Measurements from ENCODE around the gene ANKAR. TPM values are rescaled to one million over a fixed set of nuclear protein-coding genes. Genes with fewer than 3 reads are reported as not detected.
A peak's percentile ranks its signal among the peaks of the same experiment; 100 is the strongest.
"Not testable (repeated sequence)": the region's sequence is repeated elsewhere in the genome, so short reads cannot be mapped to it uniquely, and the experiment has no call there.

ANKAR gene
- total RNA-seq, 2 experiments from 2014 or later = 3.4 to 4.2 TPM

DNA sequence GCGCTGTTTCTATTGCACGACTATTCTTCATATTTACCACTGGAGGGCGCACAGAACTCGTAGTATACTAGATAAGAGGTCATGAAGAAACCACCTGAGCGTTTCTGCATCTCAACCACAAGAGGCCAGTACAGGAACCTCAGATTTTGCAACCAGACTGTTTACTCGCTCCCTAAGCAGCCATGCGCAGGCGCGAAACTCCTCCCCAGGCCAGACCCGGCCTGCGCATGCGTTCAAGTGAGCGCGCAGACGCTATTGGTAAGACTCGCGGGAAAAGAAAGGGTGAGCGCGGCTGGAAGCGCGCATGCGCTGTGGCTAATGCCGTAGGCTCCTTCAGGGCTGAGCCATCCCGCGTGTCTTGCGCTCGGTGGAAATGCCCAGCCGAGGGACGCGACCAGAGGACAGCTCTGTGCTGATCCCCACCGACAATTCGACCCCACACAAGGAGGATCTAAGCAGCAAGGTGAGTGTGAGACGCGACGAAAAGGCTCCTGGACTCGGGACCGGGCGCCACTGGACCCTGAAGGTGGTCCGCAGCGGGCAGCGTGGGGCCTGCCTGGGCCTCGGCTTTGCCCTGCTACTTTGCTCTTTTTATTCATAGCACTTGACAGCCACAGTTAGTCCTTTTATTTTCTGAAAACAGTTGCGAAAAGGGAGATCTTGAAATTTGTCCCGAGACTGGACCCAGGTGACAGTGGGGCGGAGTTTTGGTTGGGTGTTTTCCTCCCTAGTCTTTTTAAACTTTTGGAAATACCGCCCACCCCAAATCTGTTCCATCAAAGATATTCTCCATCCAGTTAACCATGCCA, 13.1 kb upstream of the ANKAR start, which contains the start of gene ASNSD1:
Gene ASNSD1, plus strand, starts transcription at position 312 of the 809 bp plus-strand sequence. CDS start 4,674 bp downstream, outside the sequence.
- DNase-seq = peak; percentile 98
- Mint-ChIP-seq H3K4me1 (ENCODE audit: low read depth) (peaks cover 51% of the 10 kb centered on the region), H3K4me3 (no peak within 1 kb of the TSS), H3K36me3 (peaks cover 9% of the 10 kb centered on the region), H3K27me3 (no peaks in the 10 kb centered on the region), H3K27ac (no peak within 1 kb of the TSS), H3K9me3 (no peaks in the 10 kb centered on the region)
- ChIA-PET CTCF (interaction anchor here (0.6 to 9.2 kb wide), 38 partner anchors 9 to 600 kb away, joined by 3 to 111 read pairs (median 4); partner anchors contain the start of genes ANKAR, OSGEPL1 and SLC40A1), POLR2A (interaction anchor here (0.6 to 2.5 kb wide), 5 partner anchors 13 to 122 kb away, joined by 4 to 16 read pairs (median 6); partner anchors contain the start of genes ANKAR, ORMDL1, OSGEPL1 and PMS1)
- intact Hi-C loops (cut with micrococcal nuclease) = loop anchor here (1.0 to 5.0 kb wide), 13 partner anchors 13 to 1061 kb away; partner anchors contain the start of genes ANKAR, HIBCH, MFSD6 and ORMDL1

DNA sequence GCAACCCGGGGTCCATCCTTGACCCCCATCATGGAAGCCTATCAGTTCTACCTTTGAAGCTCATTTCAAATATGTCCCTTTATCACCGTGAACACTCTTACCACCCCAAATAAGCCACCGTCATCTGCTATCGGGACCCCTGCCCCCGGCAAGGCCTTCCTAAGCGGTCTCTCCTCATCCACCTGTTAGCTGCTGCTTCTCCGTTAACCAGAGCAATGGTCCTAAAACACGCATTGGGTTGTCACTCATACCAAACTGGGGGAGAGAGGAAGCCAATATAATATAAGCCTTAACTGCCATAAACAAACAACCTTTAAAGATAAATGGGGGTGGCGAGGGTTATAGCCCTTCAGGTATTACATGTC, 12.5 kb upstream of the ANKAR start:
- CTCF ChIA-PET = interaction anchor here (0.9 to 9.2 kb wide), 13 partner anchors 12 to 600 kb away, joined by 3 to 111 read pairs (median 5); partner anchors contain the start of genes ANKAR, OSGEPL1 and SLC40A1
- peaks cover 13% of the 10 kb centered on the region for H3K36me3 Mint-ChIP-seq
- H3K27me3 Mint-ChIP-seq = no peaks in the 10 kb centered on the region
- POLR2A ChIA-PET = interaction anchor here (1.4 to 2.5 kb wide), 4 partner anchors 13 to 122 kb away, joined by 6 to 16 read pairs (median 8); partner anchors contain the start of genes ANKAR, ORMDL1, OSGEPL1 and PMS1
- H3K4me1 Mint-ChIP-seq (ENCODE audit: low read depth) = peaks cover 51% of the 10 kb centered on the region
- H3K27ac Mint-ChIP-seq = no peak overlapping the region
- H3K9me3 Mint-ChIP-seq = no peaks in the 10 kb centered on the region
- DNase-seq = no peak
- intact Hi-C loops (cut with micrococcal nuclease) = loop anchor here (1.0 to 5.0 kb wide), 13 partner anchors 12 to 1060 kb away; partner anchors contain the start of genes ANKAR, HIBCH, MFSD6 and ORMDL1
- H3K4me3 Mint-ChIP-seq = no peak overlapping the region

DNA sequence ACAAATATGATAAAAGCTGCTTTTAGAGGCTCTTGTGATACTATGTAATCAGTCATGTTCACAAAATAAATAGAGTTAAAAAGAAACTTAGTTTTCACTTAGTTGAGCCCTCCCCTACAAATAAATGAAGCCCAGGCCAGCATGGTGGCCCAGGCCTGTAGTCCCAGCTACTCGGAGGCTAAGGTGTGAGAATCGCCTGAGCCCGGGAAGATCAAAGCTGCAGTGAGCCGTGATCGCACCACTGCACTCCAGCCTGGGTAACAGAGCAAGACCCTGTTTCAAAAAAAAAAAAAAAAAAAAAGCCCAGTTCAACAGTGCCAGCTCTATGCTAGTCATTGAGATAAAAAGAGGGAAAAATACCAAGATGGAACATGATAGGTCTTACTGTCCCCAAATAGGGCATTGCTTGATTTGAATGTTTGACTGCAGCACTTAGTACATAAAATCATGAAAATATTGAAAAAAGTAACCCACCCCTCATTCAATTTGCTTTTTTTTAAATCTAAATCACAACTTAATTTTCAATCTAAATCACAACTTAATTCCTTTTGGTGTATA, 11.7 kb upstream of the ANKAR start:
- DNase-seq = no peak
- H3K27me3 Mint-ChIP-seq = no peaks in the 10 kb centered on the region
- H3K4me1 Mint-ChIP-seq (ENCODE audit: low read depth) = peaks cover 47% of the 10 kb centered on the region
- peaks cover 21% of the 10 kb centered on the region for H3K36me3 Mint-ChIP-seq
- intact Hi-C loops (cut with micrococcal nuclease) = loop anchor here (5.0 kb wide), 1 partner anchor 745 kb away; the partner anchor contains the start of gene MFSD6
- ChIA-PET POLR2A (interaction anchor here (1.4 to 2.5 kb wide), 4 partner anchors 12 to 121 kb away, joined by 6 to 16 read pairs (median 8); partner anchors contain the start of genes ANKAR, ORMDL1, OSGEPL1 and PMS1), CTCF (interaction anchor here (0.9 to 9.2 kb wide), 8 partner anchors 11 to 100 kb away, joined by 3 to 111 read pairs (median 8); partner anchors contain the start of genes ANKAR, OSGEPL1 and SLC40A1)
- no peak overlapping the region for H3K27ac Mint-ChIP-seq
- no peaks in the 10 kb centered on the region for H3K9me3 Mint-ChIP-seq
- no peak overlapping the region for H3K4me3 Mint-ChIP-seq

DNA sequence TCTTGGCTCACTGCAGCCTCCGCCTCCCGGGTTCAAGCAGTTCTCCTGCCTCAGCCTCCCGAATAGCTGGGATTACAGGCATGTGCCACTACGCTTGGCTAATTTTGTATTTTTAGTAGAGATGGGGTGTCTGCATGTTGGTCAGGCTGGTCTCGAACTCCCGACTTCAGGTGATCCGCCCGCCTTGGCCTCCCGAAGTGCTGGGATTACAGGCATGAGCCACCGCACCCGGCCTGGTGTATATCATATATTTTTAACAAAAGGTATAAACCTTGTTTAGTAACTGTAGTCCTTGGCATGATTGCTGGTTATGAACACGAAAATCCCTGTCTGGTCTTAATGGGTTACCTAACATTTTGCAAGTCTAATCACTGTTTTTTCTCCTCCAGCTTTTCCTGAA, 11.2 kb upstream of the ANKAR start:
- H3K4me1 Mint-ChIP-seq (ENCODE audit: low read depth) = peaks cover 41% of the 10 kb centered on the region
- intact Hi-C loops (cut with micrococcal nuclease) = loop anchor here (5.0 kb wide), 1 partner anchor 744 kb away; the partner anchor contains the start of gene MFSD6
- H3K27me3 Mint-ChIP-seq, POLR2A ChIA-PET, DNase-seq, H3K9me3 Mint-ChIP-seq: not testable (repeated sequence)
- CTCF ChIA-PET = interaction anchor here (0.9 to 9.2 kb wide), 4 partner anchors 11 to 100 kb away, joined by 3 to 111 read pairs (median 6); partner anchors contain the start of genes ANKAR and OSGEPL1
- peaks cover 22% of the 10 kb centered on the region for H3K36me3 Mint-ChIP-seq
- peak overlapping the region; percentile 39 for H3K4me3 Mint-ChIP-seq
- H3K27ac Mint-ChIP-seq = peak overlapping the region; percentile 24

DNA sequence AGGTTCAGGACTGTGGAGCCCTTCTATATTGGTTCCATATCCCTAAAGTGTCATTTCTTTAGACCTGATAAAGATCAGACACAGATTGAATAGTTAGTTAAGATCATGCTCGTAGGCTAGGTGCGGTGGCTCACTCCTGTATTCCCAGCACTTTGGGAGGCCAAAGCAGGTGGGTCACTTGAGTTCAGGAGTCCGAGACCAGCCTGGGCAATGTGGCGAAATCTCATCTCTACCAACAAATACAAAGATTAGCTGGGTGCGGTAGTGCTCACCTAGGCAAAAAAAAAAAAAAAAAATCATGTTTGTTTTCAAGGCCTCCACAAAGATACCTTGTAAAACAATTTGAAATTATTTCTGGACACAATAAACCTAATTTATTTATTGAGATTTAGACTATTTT, 4.6 kb upstream of the ANKAR start:
- H3K27ac Mint-ChIP-seq = no peak overlapping the region

DNA sequence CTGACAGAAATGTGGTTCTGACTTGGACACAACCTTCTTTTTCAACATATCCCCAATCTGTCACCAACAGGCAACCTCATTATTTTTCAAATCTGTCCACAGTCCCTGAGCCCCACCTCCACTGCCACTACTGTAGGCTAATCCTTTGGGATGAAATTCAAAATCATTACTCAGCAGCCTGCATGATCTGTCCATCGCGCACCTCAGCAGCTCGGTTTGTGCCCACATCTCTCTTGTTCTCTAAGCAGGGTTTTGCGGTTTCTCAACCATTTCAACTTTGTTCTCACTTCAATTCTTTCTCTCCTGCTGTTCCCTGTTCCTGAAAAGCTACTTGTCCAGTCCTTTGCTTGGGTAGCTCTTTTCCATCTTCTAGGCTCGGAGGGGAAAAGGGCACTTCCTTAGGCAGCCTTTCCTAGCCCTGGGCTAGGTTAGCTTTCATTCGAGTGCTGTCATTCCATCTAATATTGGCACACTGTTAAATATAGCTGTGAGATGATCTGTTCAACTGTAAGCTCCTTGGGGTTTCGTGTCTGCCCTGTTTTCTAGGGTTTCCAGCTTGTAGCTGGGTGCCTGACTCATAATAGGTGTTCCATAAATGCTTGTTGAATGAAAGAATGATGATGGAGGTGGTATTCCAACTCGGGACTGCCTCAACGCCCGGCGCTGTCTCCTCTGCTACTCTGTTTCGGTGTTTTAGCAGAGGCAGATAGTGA, 653 bp upstream of the ANKAR start:
- Mint-ChIP-seq H3K4me3 (peak overlapping the region; percentile 92), H3K27ac (peak overlapping the region; percentile 73), H3K9me3 (peaks cover 13% of the 10 kb centered on the region), H3K27me3 (no peaks in the 10 kb centered on the region), H3K4me1 (ENCODE audit: low read depth) (peaks cover 24% of the 10 kb centered on the region), H3K36me3 (peaks cover 29% of the 10 kb centered on the region)
- ChIA-PET POLR2A (interaction anchor here (0.5 to 2.3 kb wide), 7 partner anchors 9 to 118 kb away, joined by 3 to 16 read pairs (median 5); partner anchors contain the start of genes ASNSD1, ORMDL1 and PMS1), CTCF (interaction anchor here (0.5 to 6.7 kb wide), 12 partner anchors 9 to 627 kb away, joined by 3 to 111 read pairs (median 6); partner anchors contain the start of genes ASNSD1 and OSGEPL1)
- intact Hi-C loops (cut with micrococcal nuclease) = loop anchor here (1.0 kb wide), 4 partner anchors 13 to 110 kb away; partner anchors contain the start of genes ASNSD1, ORMDL1, OSGEPL1 and PMS1
- DNase-seq = no peak

More for the DNA sequence above, 4.6 kb upstream of the ANKAR start:
- Mint-ChIP-seq H3K27me3 (no peaks in the 10 kb centered on the region), H3K4me1 (ENCODE audit: low read depth) (peaks cover 20% of the 10 kb centered on the region), H3K36me3 (peaks cover 31% of the 10 kb centered on the region), H3K9me3 (no peaks in the 10 kb centered on the region), H3K4me3 (no peak overlapping the region)
- POLR2A ChIA-PET = interaction anchor here (0.7 kb wide), 1 partner anchor 114 kb away, joined by 3 read pairs; no protein-coding TSS in a partner anchor
- CTCF ChIA-PET = interaction anchor here (1.0 kb wide), 1 partner anchor 9 kb away, joined by 3 read pairs; no protein-coding TSS in a partner anchor
- DNase-seq = no peak
- intact Hi-C loops (cut with micrococcal nuclease) = no loop called here

DNA sequence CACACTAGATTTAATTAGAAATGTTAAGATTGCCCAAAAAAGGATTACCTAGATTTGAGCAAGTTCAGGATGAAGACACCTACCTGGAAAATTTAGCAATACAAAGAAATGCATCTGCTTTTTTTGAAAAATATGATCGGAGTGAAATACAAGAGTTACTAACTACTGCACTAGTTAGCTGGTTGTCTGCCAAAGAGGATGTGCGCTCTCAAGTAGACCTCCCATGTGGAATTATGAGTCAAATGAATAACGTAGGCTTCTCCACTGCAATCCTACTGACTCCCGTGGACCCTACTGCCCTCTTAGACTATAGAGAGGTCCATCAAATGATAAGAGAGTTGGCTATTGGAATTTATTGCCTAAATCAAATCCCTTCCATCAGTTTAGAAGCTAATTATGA, 2.0 kb downstream of the ANKAR start:
- no peak for DNase-seq
- Mint-ChIP-seq H3K4me3 (no peak overlapping the region), H3K36me3 (peaks cover 30% of the 10 kb centered on the region), H3K27me3 (no peaks in the 10 kb centered on the region), H3K27ac (no peak overlapping the region), H3K4me1 (ENCODE audit: low read depth) (peaks cover 49% of the 10 kb centered on the region), H3K9me3 (peaks cover 19% of the 10 kb centered on the region)
- POLR2A ChIA-PET = interaction anchor here (0.8 to 1.0 kb wide), 2 partner anchors 16 to 86 kb away, joined by 3 to 4 read pairs; partner anchors contain the start of gene OSGEPL1
- intact Hi-C loops (cut with micrococcal nuclease) = no loop called here
- CTCF ChIA-PET = interaction anchor here (1.3 to 6.7 kb wide), 6 partner anchors 7 to 86 kb away, joined by 4 to 111 read pairs (median 18); partner anchors contain the start of genes ASNSD1 and OSGEPL1

DNA sequence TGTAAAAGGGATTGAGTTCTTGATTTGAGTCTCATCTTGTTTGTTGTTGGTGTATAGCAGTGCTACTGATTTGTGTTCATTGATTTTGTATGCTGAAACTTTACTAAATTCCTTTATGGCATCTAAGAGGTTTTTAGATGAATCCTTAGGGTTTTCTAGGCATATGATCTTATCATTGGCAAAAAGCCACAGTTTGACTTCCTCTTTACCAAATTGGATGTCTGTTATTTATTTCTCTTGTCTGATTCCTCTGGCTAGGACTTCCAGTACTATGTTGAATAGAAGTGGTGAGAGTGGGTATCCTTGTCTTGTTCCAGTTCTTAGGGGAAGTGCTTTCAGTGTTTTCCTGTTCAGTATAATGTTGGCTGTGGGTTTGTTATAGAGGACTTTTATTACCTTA, 4.8 kb downstream of the ANKAR start:
- no peaks in the 10 kb centered on the region for H3K27me3 Mint-ChIP-seq
- POLR2A ChIA-PET = no interaction called here
- no peak for DNase-seq
- H3K4me3 Mint-ChIP-seq = no peak overlapping the region
- intact Hi-C loops (cut with micrococcal nuclease) = no loop called here
- CTCF ChIA-PET = interaction anchor here (1.0 to 2.2 kb wide), 2 partner anchors 17 to 19 kb away, joined by 3 to 12 read pairs; partner anchors contain the start of gene ASNSD1
- peaks cover 57% of the 10 kb centered on the region for H3K4me1 Mint-ChIP-seq (ENCODE audit: low read depth)
- H3K36me3 Mint-ChIP-seq = peaks cover 27% of the 10 kb centered on the region
- peaks cover 19% of the 10 kb centered on the region for H3K9me3 Mint-ChIP-seq
- no peak overlapping the region for H3K27ac Mint-ChIP-seq

DNA sequence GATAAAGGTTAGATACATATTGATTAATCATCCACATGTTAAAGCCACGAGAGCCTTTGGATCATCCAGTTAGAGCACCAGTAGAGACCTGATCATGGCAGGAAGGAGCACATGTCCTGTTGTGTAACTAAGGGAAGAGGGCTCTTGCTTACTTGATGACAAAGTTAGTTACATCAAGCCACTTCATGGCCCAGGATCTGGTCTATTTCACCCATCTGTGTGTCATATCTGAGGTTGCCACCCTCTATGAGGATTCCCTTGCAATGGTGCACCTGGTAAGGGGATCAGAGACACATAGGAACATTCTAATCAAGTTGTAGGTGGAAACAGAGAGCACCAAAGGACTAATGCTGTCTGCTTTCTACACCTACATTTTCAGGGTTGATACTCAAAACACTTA, 6.7 kb downstream of the ANKAR start:
- POLR2A ChIA-PET = no interaction called here
- no peaks in the 10 kb centered on the region for H3K27me3 Mint-ChIP-seq
- no peak for DNase-seq
- CTCF ChIA-PET = interaction anchor here (1.0 to 2.2 kb wide), 5 partner anchors 14 to 81 kb away, joined by 3 to 12 read pairs (median 6); partner anchors contain the start of genes ASNSD1 and OSGEPL1
- peaks cover 19% of the 10 kb centered on the region for H3K9me3 Mint-ChIP-seq
- no peak overlapping the region for H3K27ac Mint-ChIP-seq
- H3K4me3 Mint-ChIP-seq = no peak overlapping the region
- H3K4me1 Mint-ChIP-seq (ENCODE audit: low read depth) = peaks cover 56% of the 10 kb centered on the region
- intact Hi-C loops (cut with micrococcal nuclease) = no loop called here
- H3K36me3 Mint-ChIP-seq = peaks cover 24% of the 10 kb centered on the region

DNA sequence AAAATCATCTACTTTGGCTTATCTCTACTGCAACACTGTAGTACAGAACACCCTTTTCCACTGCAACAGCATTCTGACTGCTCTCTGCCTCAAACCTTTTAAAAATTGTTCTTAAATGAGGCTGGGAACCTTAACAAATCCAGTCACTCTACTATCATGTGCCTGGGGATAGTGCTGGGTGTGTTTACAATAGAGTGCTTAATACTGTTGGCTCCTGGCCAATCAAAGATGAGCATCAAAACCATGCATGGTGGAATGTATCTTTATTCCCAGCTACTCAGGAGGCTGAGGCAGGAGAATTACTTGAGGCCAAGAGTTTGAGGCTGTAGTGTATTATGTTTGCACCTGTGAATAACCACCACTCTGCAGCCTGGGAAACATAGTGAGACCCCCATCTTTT, 7.4 kb downstream of the ANKAR start:
- H3K36me3 Mint-ChIP-seq = peaks cover 24% of the 10 kb centered on the region
- POLR2A ChIA-PET = no interaction called here
- peaks cover 56% of the 10 kb centered on the region for H3K4me1 Mint-ChIP-seq (ENCODE audit: low read depth)
- no peak for DNase-seq
- H3K27me3 Mint-ChIP-seq = no peaks in the 10 kb centered on the region
- H3K27ac Mint-ChIP-seq = no peak overlapping the region
- no peak overlapping the region for H3K4me3 Mint-ChIP-seq
- intact Hi-C loops (cut with micrococcal nuclease) = no loop called here
- peaks cover 19% of the 10 kb centered on the region for H3K9me3 Mint-ChIP-seq
- CTCF ChIA-PET = interaction anchor here (1.0 kb wide), 1 partner anchor 41 kb away, joined by 3 read pairs; no protein-coding TSS in a partner anchor

Data from activated CD4-positive, alpha-beta memory T cell treated with anti-CD3 and anti-CD28 coated beads for 36 hours (primary cell).